ENCODE data around the gene MUC5AC. TPM values are rescaled to one million over a fixed set of nuclear protein-coding genes. Genes with fewer than 3 reads are reported as not detected.
"Not testable (repeated sequence)": the region's sequence is repeated elsewhere in the genome, so short reads cannot be mapped to it uniquely, and the experiment has no call there.

The MUC5AC gene
- total and polyA plus RNA-seq, 4 donors, result not detected

DNA sequence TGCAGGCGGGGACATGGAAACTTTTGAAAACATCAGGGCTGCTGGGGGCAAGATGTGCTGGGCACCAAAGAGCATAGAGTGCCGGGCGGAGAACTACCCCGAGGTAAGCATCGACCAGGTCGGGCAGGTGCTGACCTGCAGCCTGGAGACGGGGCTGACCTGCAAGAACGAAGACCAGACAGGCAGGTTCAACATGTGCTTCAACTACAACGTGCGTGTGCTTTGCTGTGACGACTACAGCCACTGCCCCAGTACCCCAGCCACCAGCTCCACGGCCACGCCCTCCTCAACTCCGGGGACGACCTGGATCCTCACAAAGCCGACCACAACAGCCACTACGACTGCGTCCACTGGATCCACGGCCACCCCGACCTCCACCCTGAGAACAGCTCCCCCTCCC, 84.5 kb downstream of the MUC5AC start:
- no peak for DNase-seq (ENCODE audit: low spot score)
- no peaks in the 10 kb centered on the region for H3K4me1 ChIP-seq (ENCODE audit: control insufficient read depth in 4 of 4, insufficient read depth in 4 of 4, low read length in 3 of 4)
- WGBS, result 97% methylated on average over 20 of the region's 20 CpGs
- H3K27ac ChIP-seq (ENCODE audit: low read depth in 1 of 2, low read length in 2 of 2), result no peak overlapping the region
- TF ChIP-seq HNF4A (conservative IDR thresholded peaks at IDR 0.05) (no peak), GABPA (IDR thresholded peaks at IDR 0.05 in 1 of 2, conservative IDR thresholded peaks at IDR 0.05 in 1 of 2) (no peak), SP1 (IDR thresholded peaks at IDR 0.05) (no peak), REST (IDR thresholded peaks at IDR 0.05) (no peak), NR2F2 (IDR thresholded peaks at IDR 0.05) (no peak)
- TF ChIP-seq, protein P1, sequence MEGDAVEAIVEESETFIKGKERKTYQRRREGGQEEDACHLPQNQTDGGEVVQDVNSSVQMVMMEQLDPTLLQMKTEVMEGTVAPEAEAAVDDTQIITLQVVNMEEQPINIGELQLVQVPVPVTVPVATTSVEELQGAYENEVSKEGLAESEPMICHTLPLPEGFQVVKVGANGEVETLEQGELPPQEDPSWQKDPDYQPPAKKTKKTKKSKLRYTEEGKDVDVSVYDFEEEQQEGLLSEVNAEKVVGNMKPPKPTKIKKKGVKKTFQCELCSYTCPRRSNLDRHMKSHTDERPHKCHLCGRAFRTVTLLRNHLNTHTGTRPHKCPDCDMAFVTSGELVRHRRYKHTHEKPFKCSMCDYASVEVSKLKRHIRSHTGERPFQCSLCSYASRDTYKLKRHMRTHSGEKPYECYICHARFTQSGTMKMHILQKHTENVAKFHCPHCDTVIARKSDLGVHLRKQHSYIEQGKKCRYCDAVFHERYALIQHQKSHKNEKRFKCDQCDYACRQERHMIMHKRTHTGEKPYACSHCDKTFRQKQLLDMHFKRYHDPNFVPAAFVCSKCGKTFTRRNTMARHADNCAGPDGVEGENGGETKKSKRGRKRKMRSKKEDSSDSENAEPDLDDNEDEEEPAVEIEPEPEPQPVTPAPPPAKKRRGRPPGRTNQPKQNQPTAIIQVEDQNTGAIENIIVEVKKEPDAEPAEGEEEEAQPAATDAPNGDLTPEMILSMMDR (IDR thresholded peaks at IDR 0.05; ENCODE audit: low read depth, low read length, missing input control), result no peak
- TF ChIP-seq, protein P2, sequence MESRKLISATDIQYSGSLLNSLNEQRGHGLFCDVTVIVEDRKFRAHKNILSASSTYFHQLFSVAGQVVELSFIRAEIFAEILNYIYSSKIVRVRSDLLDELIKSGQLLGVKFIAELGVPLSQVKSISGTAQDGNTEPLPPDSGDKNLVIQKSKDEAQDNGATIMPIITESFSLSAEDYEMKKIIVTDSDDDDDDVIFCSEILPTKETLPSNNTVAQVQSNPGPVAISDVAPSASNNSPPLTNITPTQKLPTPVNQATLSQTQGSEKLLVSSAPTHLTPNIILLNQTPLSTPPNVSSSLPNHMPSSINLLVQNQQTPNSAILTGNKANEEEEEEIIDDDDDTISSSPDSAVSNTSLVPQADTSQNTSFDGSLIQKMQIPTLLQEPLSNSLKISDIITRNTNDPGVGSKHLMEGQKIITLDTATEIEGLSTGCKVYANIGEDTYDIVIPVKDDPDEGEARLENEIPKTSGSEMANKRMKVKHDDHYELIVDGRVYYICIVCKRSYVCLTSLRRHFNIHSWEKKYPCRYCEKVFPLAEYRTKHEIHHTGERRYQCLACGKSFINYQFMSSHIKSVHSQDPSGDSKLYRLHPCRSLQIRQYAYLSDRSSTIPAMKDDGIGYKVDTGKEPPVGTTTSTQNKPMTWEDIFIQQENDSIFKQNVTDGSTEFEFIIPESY (IDR thresholded peaks at IDR 0.05), result no peak
- H3K9ac ChIP-seq (ENCODE audit: low read depth in 1 of 2, low read length in 2 of 2), result no peak overlapping the region
- no peaks in the 10 kb centered on the region for H3K27me3 ChIP-seq (ENCODE audit: control insufficient read depth in 4 of 4, insufficient read depth in 4 of 4, low read length in 3 of 4)
- H3K36me3 ChIP-seq (ENCODE audit: control insufficient read depth in 4 of 4, insufficient read depth in 3 of 4, low read depth in 1 of 4, low read length in 3 of 4), result no peaks in the 10 kb centered on the region
- H3K9me3 ChIP-seq (ENCODE audit: control insufficient read depth in 4 of 4, low read length in 3 of 4), result no peaks in the 10 kb centered on the region
- no peak overlapping the region for H3K4me3 ChIP-seq (ENCODE audit: low read depth in 1 of 3, low read length in 3 of 3)

GRCh38 chr11:1242751-1243150, 85.0 kb downstream of the MUC5AC start:
- not testable (repeated sequence) for H3K4me3 ChIP-seq (ENCODE audit: low read depth in 1 of 3, low read length in 3 of 3); H3K4me1 ChIP-seq (ENCODE audit: control insufficient read depth in 4 of 4, insufficient read depth in 4 of 4, low read length in 3 of 4); H3K9ac ChIP-seq (ENCODE audit: low read depth in 1 of 2, low read length in 2 of 2); H3K36me3 ChIP-seq (ENCODE audit: control insufficient read depth in 4 of 4, insufficient read depth in 3 of 4, low read depth in 1 of 4, low read length in 3 of 4); H3K27ac ChIP-seq (ENCODE audit: low read depth in 1 of 2, low read length in 2 of 2); H3K27me3 ChIP-seq (ENCODE audit: control insufficient read depth in 4 of 4, insufficient read depth in 4 of 4, low read length in 3 of 4); H3K9me3 ChIP-seq (ENCODE audit: control insufficient read depth in 4 of 4, low read length in 3 of 4); DNase-seq (ENCODE audit: low spot score)
- WGBS, result 92% methylated on average over 10 of the region's 11 CpGs

- 98% methylated on average over 16 of the region's 18 CpGs for WGBS
- H3K9me3 ChIP-seq (ENCODE audit: control insufficient read depth in 4 of 4, low read length in 3 of 4); DNase-seq (ENCODE audit: low spot score); H3K27me3 ChIP-seq (ENCODE audit: control insufficient read depth in 4 of 4, insufficient read depth in 4 of 4, low read length in 3 of 4); H3K27ac ChIP-seq (ENCODE audit: low read depth in 1 of 2, low read length in 2 of 2); H3K4me1 ChIP-seq (ENCODE audit: control insufficient read depth in 4 of 4, insufficient read depth in 4 of 4, low read length in 3 of 4); H3K9ac ChIP-seq (ENCODE audit: low read depth in 1 of 2, low read length in 2 of 2); H3K36me3 ChIP-seq (ENCODE audit: control insufficient read depth in 4 of 4, insufficient read depth in 3 of 4, low read depth in 1 of 4, low read length in 3 of 4); H3K4me3 ChIP-seq (ENCODE audit: low read depth in 1 of 3, low read length in 3 of 3): not testable (repeated sequence)
Measured at GRCh38 chr11:1243521-1243920, 85.8 kb downstream of the MUC5AC start.

DNA sequence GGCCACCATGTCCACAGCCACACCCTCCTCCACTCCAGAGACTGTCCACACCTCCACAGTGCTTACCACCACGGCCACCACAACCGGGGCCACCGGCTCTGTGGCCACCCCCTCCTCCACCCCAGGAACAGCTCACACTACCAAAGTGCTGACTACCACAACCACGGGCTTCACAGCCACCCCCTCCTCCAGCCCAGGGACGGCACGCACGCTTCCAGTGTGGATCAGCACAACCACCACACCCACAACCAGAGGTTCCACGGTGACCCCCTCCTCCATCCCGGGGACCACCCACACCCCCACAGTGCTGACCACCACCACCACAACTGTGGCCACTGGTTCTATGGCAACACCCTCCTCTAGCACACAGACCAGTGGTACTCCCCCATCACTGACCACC, 86.8 kb downstream of the MUC5AC start:
- H3K27me3 ChIP-seq (ENCODE audit: control insufficient read depth in 4 of 4, insufficient read depth in 4 of 4, low read length in 3 of 4); H3K4me3 ChIP-seq (ENCODE audit: low read depth in 1 of 3, low read length in 3 of 3); H3K9ac ChIP-seq (ENCODE audit: low read depth in 1 of 2, low read length in 2 of 2); DNase-seq (ENCODE audit: low spot score); H3K27ac ChIP-seq (ENCODE audit: low read depth in 1 of 2, low read length in 2 of 2); H3K9me3 ChIP-seq (ENCODE audit: control insufficient read depth in 4 of 4, low read length in 3 of 4); H3K4me1 ChIP-seq (ENCODE audit: control insufficient read depth in 4 of 4, insufficient read depth in 4 of 4, low read length in 3 of 4); H3K36me3 ChIP-seq (ENCODE audit: control insufficient read depth in 4 of 4, insufficient read depth in 3 of 4, low read depth in 1 of 4, low read length in 3 of 4): not testable (repeated sequence)
- 94% methylated on average over 9 of the region's 9 CpGs for WGBS

GRCh38 chr11:1245717-1246116, 88.0 kb downstream of the MUC5AC start:
- not testable (repeated sequence) for H3K4me1 ChIP-seq (ENCODE audit: control insufficient read depth in 4 of 4, insufficient read depth in 4 of 4, low read length in 3 of 4); H3K27me3 ChIP-seq (ENCODE audit: control insufficient read depth in 4 of 4, insufficient read depth in 4 of 4, low read length in 3 of 4); H3K27ac ChIP-seq (ENCODE audit: low read depth in 1 of 2, low read length in 2 of 2); H3K9me3 ChIP-seq (ENCODE audit: control insufficient read depth in 4 of 4, low read length in 3 of 4); H3K9ac ChIP-seq (ENCODE audit: low read depth in 1 of 2, low read length in 2 of 2); DNase-seq (ENCODE audit: low spot score); H3K4me3 ChIP-seq (ENCODE audit: low read depth in 1 of 3, low read length in 3 of 3); H3K36me3 ChIP-seq (ENCODE audit: control insufficient read depth in 4 of 4, insufficient read depth in 3 of 4, low read depth in 1 of 4, low read length in 3 of 4)
- WGBS, result 93% methylated on average over 12 of the region's 14 CpGs

DNA sequence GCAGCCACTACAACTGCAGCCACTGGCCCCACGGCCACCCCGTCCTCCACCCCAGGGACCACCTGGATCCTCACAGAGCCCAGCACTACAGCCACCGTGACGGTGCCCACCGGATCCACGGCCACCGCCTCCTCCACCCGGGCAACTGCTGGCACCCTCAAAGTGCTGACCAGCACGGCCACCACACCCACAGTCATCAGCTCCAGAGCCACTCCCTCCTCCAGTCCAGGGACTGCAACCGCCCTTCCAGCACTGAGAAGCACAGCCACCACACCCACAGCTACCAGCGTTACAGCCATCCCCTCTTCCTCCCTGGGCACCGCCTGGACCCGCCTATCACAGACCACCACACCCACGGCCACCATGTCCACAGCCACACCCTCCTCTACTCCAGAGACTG, 88.5 kb downstream of the MUC5AC start:
- not testable (repeated sequence) for H3K4me1 ChIP-seq (ENCODE audit: control insufficient read depth in 4 of 4, insufficient read depth in 4 of 4, low read length in 3 of 4); H3K9me3 ChIP-seq (ENCODE audit: control insufficient read depth in 4 of 4, low read length in 3 of 4); H3K36me3 ChIP-seq (ENCODE audit: control insufficient read depth in 4 of 4, insufficient read depth in 3 of 4, low read depth in 1 of 4, low read length in 3 of 4); H3K4me3 ChIP-seq (ENCODE audit: low read depth in 1 of 3, low read length in 3 of 3); H3K27ac ChIP-seq (ENCODE audit: low read depth in 1 of 2, low read length in 2 of 2); H3K27me3 ChIP-seq (ENCODE audit: control insufficient read depth in 4 of 4, insufficient read depth in 4 of 4, low read length in 3 of 4); DNase-seq (ENCODE audit: low spot score); H3K9ac ChIP-seq (ENCODE audit: low read depth in 1 of 2, low read length in 2 of 2)
- WGBS, result 88% methylated on average over 14 of the region's 14 CpGs
